CD8-positive, alpha-beta memory T cell (primary cell): ENCODE results near the gene PSMA2. TPM values are rescaled to one million over a fixed set of nuclear protein-coding genes. Genes with fewer than 3 reads are reported as not detected.

ENCODE experiments used
- CTCF ChIA-PET: fragments of 350-600 bp; sonication (Branson Sonifier 250); formaldehyde crosslinking; loops from one replicate; lab custom pipeline; 2021; ENCODE audit warnings: antibody characterized with exemption; lab: Charles Lee
- POLR2A ChIA-PET: fragments of 350-600 bp; sonication (Branson Sonifier 250); formaldehyde crosslinking; loops from one replicate; lab custom pipeline; 2021; ENCODE audit warnings: antibody characterized with exemption; lab: Charles Lee
- DNase-seq, 5 donors: peaks; one replicate each; pipeline versions ENCODE4 v3.0.0 to v3.0.0-alpha.2; 2020 to 2022; ENCODE audit warnings: mixed read lengths in 1 of 5
- H3K27ac ChIP-seq: one replicate; pipeline ENCODE4 v1.7.0; 2013; ENCODE audit warnings: low read depth, mild to moderate bottlenecking, low read length, moderate library complexity
- H3K27me3 ChIP-seq: 2 replicates; pipeline ENCODE4 v1.7.0; 2013; ENCODE audit warnings: low read length, mild to moderate bottlenecking; ENCODE audit not compliant: insufficient read depth, poor library complexity, severe bottlenecking
- H3K36me3 ChIP-seq: 2 replicates; pipeline ENCODE4 v1.7.0; 2013; ENCODE audit warnings: mild to moderate bottlenecking, low read length, moderate library complexity; ENCODE audit not compliant: insufficient read depth
- H3K4me1 ChIP-seq: 2 replicates; pipeline ENCODE4 v1.7.0; 2013; ENCODE audit warnings: mild to moderate bottlenecking, low read length, moderate library complexity; ENCODE audit not compliant: insufficient read depth
- H3K4me3 ChIP-seq: 2 replicates; pipeline ENCODE4 v1.7.0; 2013; ENCODE audit warnings: mild to moderate bottlenecking, low read length
- H3K9me3 ChIP-seq: 2 replicates; pipeline ENCODE4 v1.7.0; 2013; ENCODE audit warnings: mild to moderate bottlenecking, low read length
- H3K27ac Mint-ChIP-seq, 8 donors: one replicate each; pipeline ENCODE4 v1.8.0; 2020 to 2021; ENCODE audit warnings: mixed read lengths in 8 of 8, mild to moderate bottlenecking in 6 of 8, inconsistent platforms in 3 of 8, moderate library complexity in 3 of 8
- H3K27me3 Mint-ChIP-seq, 2 donors: one replicate each; pipeline ENCODE4 v1.8.0; 2020 to 2021; ENCODE audit warnings: mixed read lengths in 2 of 2, mild to moderate bottlenecking in 1 of 2, moderate library complexity in 1 of 2
- H3K36me3 Mint-ChIP-seq, 3 donors: one replicate each; pipeline ENCODE4 v1.8.0; 2020 to 2021; ENCODE audit warnings: mixed read lengths in 3 of 3, inconsistent platforms in 1 of 3, mild to moderate bottlenecking in 1 of 3
- H3K4me1 Mint-ChIP-seq, 3 donors: one replicate each; pipeline ENCODE4 v1.8.0; 2020 to 2021; ENCODE audit warnings: mixed read lengths in 3 of 3, inconsistent platforms in 1 of 3, mild to moderate bottlenecking in 1 of 3
- H3K4me3 Mint-ChIP-seq, 7 donors: one replicate each; pipeline ENCODE4 v1.8.0; 2020 to 2021; ENCODE audit warnings: mixed read lengths in 7 of 7, mild to moderate bottlenecking in 6 of 7, moderate library complexity in 4 of 7, inconsistent platforms in 2 of 7
- H3K9me3 Mint-ChIP-seq, 5 donors: one replicate each; pipeline ENCODE4 v1.8.0; 2020 to 2022; ENCODE audit warnings: mixed read lengths in 5 of 5, mild to moderate bottlenecking in 3 of 5, moderate library complexity in 2 of 5, inconsistent platforms in 1 of 5
- polyA plus RNA-seq: library from polyadenylated mRNA; unstranded; fragments of 300-500 nt; fragmentation: Illumina TruSeq; gene quantifications from one replicate; pipeline ENCODE4 v1.2.3, GENCODE V29; 2021
- total RNA-seq, 2 experiments: library from RNA; stranded (reverse); gene quantifications; one replicate each; pipeline ENCODE4 v1.2.3, GENCODE V29; 2021

PSMA2 gene
- total and polyA plus RNA-seq, 3 experiments from 2014 or later = 176 to 238 (median 179) TPM

DNA sequence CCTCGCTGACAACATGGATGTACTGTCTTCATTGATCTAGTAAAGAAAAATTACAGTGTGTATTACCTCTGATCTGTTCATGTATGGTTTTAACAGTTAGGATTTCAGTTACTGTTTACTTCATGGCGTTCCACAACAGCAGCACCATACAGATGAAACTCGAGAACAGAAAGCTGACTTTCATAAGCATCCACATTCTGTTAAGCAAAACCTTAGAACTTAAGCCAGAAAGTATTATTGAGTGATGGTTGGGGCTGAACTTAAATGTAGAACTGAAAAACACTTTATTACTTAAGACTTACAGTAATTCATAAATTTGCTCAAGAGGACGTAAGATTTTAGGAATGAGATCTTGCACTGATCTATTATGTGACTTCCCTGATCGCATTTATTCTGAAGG, 3.9 kb upstream of the PSMA2 start:
- ChIA-PET CTCF (interaction anchor here (1.2 to 1.9 kb wide), 4 partner anchors 10 to 647 kb away, joined by 3 to 7 read pairs (median 4); partner anchors contain the start of genes C7orf25 and STK17A), POLR2A (no interaction called here)
- H3K27ac ChIP-seq = no peak overlapping the region
- peaks cover 19% of the 10 kb centered on the region for H3K4me1 ChIP-seq
- no peaks in the 10 kb centered on the region for H3K27me3 ChIP-seq
- H3K4me3 Mint-ChIP-seq = peak overlapping the region in 1 of 7 donors; percentile 55
- peaks cover 0 to 67% (median 15%) of the 10 kb centered on the region in 3 donors for H3K36me3 Mint-ChIP-seq
- peaks cover 9% of the 10 kb centered on the region for H3K36me3 ChIP-seq
- peaks cover 42 to 62% (median 55%) of the 10 kb centered on the region in 3 donors for H3K4me1 Mint-ChIP-seq
- H3K27me3 Mint-ChIP-seq = no peaks in the 10 kb centered on the region
- no peaks in the 10 kb centered on the region for H3K9me3 ChIP-seq
- no peak for DNase-seq
- H3K9me3 Mint-ChIP-seq = no peaks in the 10 kb centered on the region
- no peak overlapping the region for H3K4me3 ChIP-seq
- H3K27ac Mint-ChIP-seq = peak overlapping the region in 1 of 8 donors; percentile 14

- peaks cover 0 to 58% (median 12%) of the 10 kb centered on the region in 3 donors for H3K36me3 Mint-ChIP-seq
- Histone ChIP-seq H3K27me3 (no peaks in the 10 kb centered on the region), H3K4me3 (no peak overlapping the region), H3K27ac (no peak overlapping the region), H3K36me3 (peaks cover 9% of the 10 kb centered on the region), H3K9me3 (no peaks in the 10 kb centered on the region), H3K4me1 (peaks cover 34% of the 10 kb centered on the region)
- DNase-seq = no peak
- ChIA-PET POLR2A (interaction anchor here (0.7 kb wide), 1 partner anchor 817 kb away, joined by 3 read pairs; no protein-coding TSS in a partner anchor), CTCF (interaction anchor here (1.2 to 2.6 kb wide), 4 partner anchors 10 to 904 kb away, joined by 3 to 9 read pairs (median 6); partner anchors contain the start of genes C7orf25 and STK17A)
- H3K4me1 Mint-ChIP-seq = peaks cover 50 to 67% (median 58%) of the 10 kb centered on the region in 3 donors
- H3K4me3 Mint-ChIP-seq = peak overlapping the region; percentile 5 to 100 (median 56)
- no peaks in the 10 kb centered on the region for H3K9me3 Mint-ChIP-seq
- peak overlapping the region in 7 of 8 donors; percentile 30 to 100 (median 64) for H3K27ac Mint-ChIP-seq
- H3K27me3 Mint-ChIP-seq = no peaks in the 10 kb centered on the region
These were observed 2.3 kb upstream of the PSMA2 start for GRCh38 chr7:42934291-42934690.

DNA sequence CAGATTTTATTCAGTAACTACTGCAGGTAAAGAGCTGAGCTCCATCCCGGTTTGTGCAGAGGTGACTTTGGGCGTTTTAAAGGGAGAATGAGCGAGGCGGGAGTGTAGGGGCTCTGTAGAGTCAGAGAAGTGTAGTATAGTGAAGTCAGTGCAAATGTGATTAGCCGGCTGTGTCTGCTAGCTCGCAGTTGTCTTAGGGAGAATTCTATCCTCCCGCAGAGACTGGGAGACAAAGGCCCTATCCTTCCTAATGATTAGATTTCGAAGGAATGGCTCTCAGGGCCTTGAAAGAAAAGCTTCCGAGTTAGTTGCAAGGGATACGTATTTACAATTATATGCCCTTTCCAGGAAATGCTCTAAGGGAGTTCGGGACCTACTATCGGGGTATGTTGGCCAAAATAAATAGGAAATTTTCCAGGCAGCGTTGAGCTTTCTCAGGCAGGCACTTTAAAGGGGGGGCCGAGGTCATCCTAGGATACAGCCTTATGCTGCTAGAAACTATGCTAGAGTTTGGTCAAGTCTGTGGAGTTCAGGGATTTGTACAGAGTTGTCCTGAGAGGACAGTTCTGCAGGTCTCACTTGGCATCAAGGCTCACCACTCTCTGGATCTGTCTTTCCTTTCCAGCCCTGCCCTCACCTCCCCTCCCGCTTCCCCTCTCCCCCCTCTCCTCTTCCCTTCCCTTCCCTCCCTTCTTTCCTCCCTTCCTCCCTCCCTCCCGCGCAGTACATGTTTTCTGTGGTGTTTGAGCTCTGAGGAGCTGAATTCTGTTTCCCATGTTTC, 1.0 kb upstream of the PSMA2 start:
- Histone ChIP-seq H3K36me3 (peaks cover 9% of the 10 kb centered on the region), H3K27me3 (no peaks in the 10 kb centered on the region), H3K9me3 (no peaks in the 10 kb centered on the region), H3K27ac (peak overlapping the region; percentile 88), H3K4me1 (peaks cover 46% of the 10 kb centered on the region), H3K4me3 (peak overlapping the region; percentile 98)
- Mint-ChIP-seq H3K4me1 (peaks cover 60 to 80% (median 70%) of the 10 kb centered on the region in 3 donors), H3K4me3 (peak overlapping the region; percentile 95 to 100 (median 99)), H3K9me3 (no peaks in the 10 kb centered on the region), H3K27me3 (no peaks in the 10 kb centered on the region), H3K27ac (peak overlapping the region; percentile 83 to 100 (median 98)), H3K36me3 (peaks cover 0 to 48% (median 11%) of the 10 kb centered on the region in 3 donors)
- ChIA-PET CTCF (interaction anchor here (1.6 to 4.6 kb wide), 4 partner anchors 9 to 905 kb away, joined by 7 to 31 read pairs (median 12); partner anchors contain the start of genes C7orf25 and STK17A), POLR2A (interaction anchor here (0.6 to 2.2 kb wide), 4 partner anchors 21 to 812 kb away, joined by 3 to 17 read pairs (median 6); partner anchors contain the start of genes C7orf25 and STK17A)
- DNase-seq = no peak

- peak overlapping the region; percentile 98 for H3K4me3 ChIP-seq
- no peaks in the 10 kb centered on the region for H3K27me3 Mint-ChIP-seq
- H3K4me1 ChIP-seq = peaks cover 49% of the 10 kb centered on the region
- DNase-seq = no peak
- H3K27ac Mint-ChIP-seq = peak overlapping the region; percentile 83 to 100 (median 98)
- ChIA-PET POLR2A (interaction anchor here (0.8 to 2.2 kb wide), 6 partner anchors 8 to 651 kb away, joined by 3 to 17 read pairs (median 6); partner anchors contain the start of genes C7orf25 and STK17A), CTCF (interaction anchor here (0.8 to 4.6 kb wide), 7 partner anchors 10 to 790 kb away, joined by 3 to 31 read pairs (median 3); partner anchors contain the start of genes C7orf25 and STK17A)
- H3K36me3 Mint-ChIP-seq = peaks cover 0 to 50% (median 4%) of the 10 kb centered on the region in 3 donors
- peaks cover 69 to 91% (median 86%) of the 10 kb centered on the region in 3 donors for H3K4me1 Mint-ChIP-seq
- H3K9me3 Mint-ChIP-seq = no peaks in the 10 kb centered on the region
- H3K9me3 ChIP-seq = no peaks in the 10 kb centered on the region
- peak overlapping the region; percentile 88 for H3K27ac ChIP-seq
- H3K4me3 Mint-ChIP-seq = peak overlapping the region; percentile 95 to 100 (median 99)
- peaks cover 9% of the 10 kb centered on the region for H3K36me3 ChIP-seq
- H3K27me3 ChIP-seq = no peaks in the 10 kb centered on the region
These were observed 534 bp downstream of the PSMA2 start for GRCh38 chr7:42931447-42931833.

- Mint-ChIP-seq H3K9me3 (no peaks in the 10 kb centered on the region), H3K4me3 (peak overlapping the region; percentile 95 to 100 (median 99)), H3K36me3 (peaks cover 0 to 50% (median 4%) of the 10 kb centered on the region in 3 donors), H3K27ac (peak overlapping the region in 7 of 8 donors; percentile 83 to 100 (median 99)), H3K27me3 (no peaks in the 10 kb centered on the region), H3K4me1 (peaks cover 67 to 91% (median 80%) of the 10 kb centered on the region in 3 donors)
- H3K36me3 ChIP-seq = peaks cover 13% of the 10 kb centered on the region
- H3K4me3 ChIP-seq = peak overlapping the region; percentile 98
- ChIA-PET POLR2A (no interaction called here), CTCF (interaction anchor here (1.4 to 4.6 kb wide), 3 partner anchors 11 to 908 kb away, joined by 3 to 31 read pairs (median 15); partner anchors contain the start of gene STK17A)
- peak overlapping the region; percentile 88 for H3K27ac ChIP-seq
- H3K9me3 ChIP-seq = no peaks in the 10 kb centered on the region
- DNase-seq = no peak
- no peaks in the 10 kb centered on the region for H3K27me3 ChIP-seq
- H3K4me1 ChIP-seq = peaks cover 49% of the 10 kb centered on the region
These were observed 1.1 kb downstream of the PSMA2 start for GRCh38 chr7:42930889-42931288.

DNA sequence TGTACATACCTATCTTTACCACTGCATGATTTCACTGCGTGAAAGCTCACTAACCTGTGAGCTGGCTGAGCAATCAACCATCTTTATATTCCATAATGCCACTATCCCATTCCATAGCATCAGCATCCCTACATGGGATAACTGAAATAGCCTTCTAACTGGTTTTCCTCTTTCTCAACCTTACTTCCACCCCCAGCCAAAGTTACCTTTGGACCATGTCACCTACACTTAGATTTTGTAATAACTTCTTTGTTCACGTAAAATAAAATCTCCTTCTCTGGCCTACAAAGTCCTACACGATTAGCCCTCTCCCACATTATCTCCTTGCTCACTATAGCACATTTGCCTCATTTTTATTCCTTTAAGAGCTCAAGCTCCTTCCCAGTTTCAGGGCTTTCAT, 2.5 kb downstream of the PSMA2 start:
- H3K4me1 Mint-ChIP-seq = peaks cover 65 to 85% (median 73%) of the 10 kb centered on the region in 3 donors
- Histone ChIP-seq H3K27ac (no peak overlapping the region), H3K9me3 (no peaks in the 10 kb centered on the region), H3K4me1 (peaks cover 49% of the 10 kb centered on the region), H3K4me3 (no peak overlapping the region), H3K36me3 (peaks cover 17% of the 10 kb centered on the region), H3K27me3 (no peaks in the 10 kb centered on the region)
- H3K4me3 Mint-ChIP-seq = peak overlapping the region in 6 of 7 donors; percentile 3 to 41 (median 20)
- H3K27me3 Mint-ChIP-seq = no peaks in the 10 kb centered on the region
- peak overlapping the region in 6 of 8 donors; percentile 3 to 77 (median 58) for H3K27ac Mint-ChIP-seq
- ChIA-PET POLR2A (no interaction called here), CTCF (interaction anchor here (0.8 to 4.6 kb wide), 4 partner anchors 12 to 18 kb away, joined by 3 to 31 read pairs (median 3); partner anchors contain the start of gene C7orf25)
- H3K36me3 Mint-ChIP-seq = peaks cover 0 to 52% (median 7%) of the 10 kb centered on the region in 3 donors
- no peak for DNase-seq
- H3K9me3 Mint-ChIP-seq = no peaks in the 10 kb centered on the region

GRCh38 chr7:42928754-42929153, 3.2 kb downstream of the PSMA2 start:
- Histone ChIP-seq H3K9me3 (no peaks in the 10 kb centered on the region), H3K27me3 (no peaks in the 10 kb centered on the region), H3K27ac (no peak overlapping the region), H3K36me3 (peaks cover 19% of the 10 kb centered on the region), H3K4me1 (peaks cover 43% of the 10 kb centered on the region), H3K4me3 (no peak overlapping the region)
- DNase-seq = no peak
- Mint-ChIP-seq H3K36me3 (peaks cover 0 to 56% (median 10%) of the 10 kb centered on the region in 3 donors), H3K27ac (peak overlapping the region in 6 of 8 donors; percentile 1 to 76 (median 54)), H3K4me1 (peaks cover 58 to 80% (median 66%) of the 10 kb centered on the region in 3 donors), H3K9me3 (no peaks in the 10 kb centered on the region), H3K4me3 (no peak overlapping the region), H3K27me3 (no peaks in the 10 kb centered on the region)
- ChIA-PET POLR2A (no interaction called here), CTCF (interaction anchor here (0.8 to 1.0 kb wide), 3 partner anchors 12 to 18 kb away, joined by 3 read pairs; partner anchors contain the start of gene C7orf25)
